SKM-1 treated with dmso at 0.1 percent for 144 hours (cell line): ENCODE data around the gene ADARB2.
"Not testable (repeated sequence)": the region's sequence is repeated elsewhere in the genome, so short reads cannot be mapped to it uniquely, and the experiment has no call there.

Experiments used
- DNase-seq: peaks from one replicate; lab custom pipeline; 2025; ENCODE audit not compliant: unreplicated experiment; lab: John Stamatoyannopoulos, UW

Gene ADARB2

DNA sequence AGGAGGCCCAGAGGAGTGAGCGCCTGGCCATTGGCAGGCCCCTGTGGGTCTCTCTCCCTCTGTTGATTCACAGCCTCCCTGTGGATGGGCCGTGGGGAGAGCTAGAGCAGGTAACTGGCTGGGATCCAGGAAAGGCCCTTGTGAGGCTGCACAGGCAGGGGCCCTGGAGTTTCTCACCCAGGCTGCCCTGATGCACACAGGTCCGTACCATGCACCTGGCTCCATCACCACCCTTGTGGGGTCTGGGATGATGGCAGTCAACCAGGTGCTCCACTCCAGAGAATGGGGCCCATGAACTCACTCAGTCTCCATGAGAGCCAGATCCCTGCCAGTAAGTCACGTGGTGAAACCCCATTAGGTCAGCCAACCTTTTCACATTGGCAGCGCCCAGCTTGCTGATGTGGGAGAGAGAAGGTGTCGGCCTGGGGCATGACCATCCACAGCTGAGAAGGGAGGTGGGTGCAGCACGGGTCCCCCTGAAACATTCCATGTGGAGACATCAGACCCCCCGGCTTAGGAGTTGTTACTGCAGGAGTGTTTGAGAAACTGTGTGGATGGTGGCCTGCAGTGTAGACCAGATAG lies 320.8 kb downstream of the ADARB2 start:
- DNase-seq: no peak

DNA sequence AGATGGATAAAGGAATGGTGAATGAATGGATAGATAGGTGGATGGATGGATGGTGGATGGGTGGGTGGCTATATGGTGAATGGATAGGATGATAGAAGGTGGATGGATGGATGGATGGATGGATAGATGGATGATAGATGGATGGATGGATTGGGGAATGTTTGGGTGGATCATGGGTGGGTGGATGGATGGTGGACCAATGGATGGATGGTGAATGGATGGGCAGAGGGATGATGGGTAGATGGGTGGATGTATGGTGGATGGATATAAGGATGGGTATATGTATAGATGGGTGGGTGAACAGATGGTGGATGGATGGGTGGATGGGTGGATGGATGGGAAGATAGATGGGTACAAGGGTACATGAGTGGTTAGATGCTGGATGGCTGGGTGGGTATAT lies 322.4 kb downstream of the ADARB2 start:
- DNase-seq: no peak

DNA sequence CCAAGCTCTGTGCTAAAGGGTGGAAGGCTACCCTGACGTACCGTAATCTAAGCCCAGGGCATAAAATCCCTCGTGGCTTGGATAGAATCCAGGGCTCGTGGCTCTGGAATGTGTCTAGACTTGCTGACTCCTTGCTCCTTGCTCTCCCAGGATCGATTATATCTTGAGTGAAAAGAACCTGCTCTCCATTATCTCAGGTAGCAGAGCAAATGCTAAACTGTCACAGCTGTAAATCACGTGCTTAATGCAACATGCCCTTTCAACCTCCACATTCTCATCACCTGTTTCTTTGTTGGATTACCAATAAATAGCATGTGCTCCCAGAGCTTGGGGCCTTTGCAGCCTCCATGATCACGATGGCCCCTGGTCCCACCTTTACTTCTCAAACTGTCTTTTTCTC lies 323.0 kb downstream of the ADARB2 start:
- DNase-seq: not testable (repeated sequence)

DNA sequence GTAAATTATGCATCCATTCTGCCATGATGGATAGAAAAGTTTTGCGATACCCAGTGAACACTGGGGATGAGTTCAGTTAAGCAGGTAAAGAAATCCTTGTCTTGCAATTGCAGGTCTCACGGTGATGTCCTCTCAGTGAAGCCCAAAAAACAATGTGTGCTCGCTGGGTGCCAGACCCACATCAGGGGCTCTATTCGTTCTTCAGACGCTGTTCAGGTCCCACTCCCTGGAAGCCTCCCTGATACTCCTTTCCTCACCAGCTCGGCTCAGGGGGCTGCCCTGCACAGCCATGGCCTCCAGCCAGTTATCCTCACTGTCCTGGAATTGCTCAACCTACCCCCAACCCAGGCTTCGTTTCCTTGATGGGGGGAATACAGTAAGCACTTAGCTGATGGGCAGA lies 323.5 kb downstream of the ADARB2 start:
- DNase-seq: no peak

DNA sequence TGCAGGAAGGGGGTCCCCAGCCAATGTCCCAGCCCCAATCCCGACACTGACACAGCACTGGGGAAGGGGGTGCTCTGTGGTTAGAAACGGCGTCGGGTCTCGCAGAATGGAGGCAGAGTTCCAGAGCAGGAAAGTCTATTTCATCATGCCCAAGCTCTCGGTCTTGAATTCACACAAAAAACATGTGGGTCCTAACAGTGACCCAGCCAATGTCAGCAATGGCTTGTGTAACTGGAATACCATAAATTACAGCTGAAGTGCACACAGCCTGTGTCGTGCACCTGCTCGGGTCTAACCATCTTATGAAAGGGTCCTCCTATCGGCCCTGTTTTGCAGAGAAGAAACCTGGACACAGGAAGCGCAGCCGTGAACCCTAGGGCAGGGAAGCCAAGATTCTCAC lies 324.1 kb downstream of the ADARB2 start:
- DNase-seq: no peak

DNA sequence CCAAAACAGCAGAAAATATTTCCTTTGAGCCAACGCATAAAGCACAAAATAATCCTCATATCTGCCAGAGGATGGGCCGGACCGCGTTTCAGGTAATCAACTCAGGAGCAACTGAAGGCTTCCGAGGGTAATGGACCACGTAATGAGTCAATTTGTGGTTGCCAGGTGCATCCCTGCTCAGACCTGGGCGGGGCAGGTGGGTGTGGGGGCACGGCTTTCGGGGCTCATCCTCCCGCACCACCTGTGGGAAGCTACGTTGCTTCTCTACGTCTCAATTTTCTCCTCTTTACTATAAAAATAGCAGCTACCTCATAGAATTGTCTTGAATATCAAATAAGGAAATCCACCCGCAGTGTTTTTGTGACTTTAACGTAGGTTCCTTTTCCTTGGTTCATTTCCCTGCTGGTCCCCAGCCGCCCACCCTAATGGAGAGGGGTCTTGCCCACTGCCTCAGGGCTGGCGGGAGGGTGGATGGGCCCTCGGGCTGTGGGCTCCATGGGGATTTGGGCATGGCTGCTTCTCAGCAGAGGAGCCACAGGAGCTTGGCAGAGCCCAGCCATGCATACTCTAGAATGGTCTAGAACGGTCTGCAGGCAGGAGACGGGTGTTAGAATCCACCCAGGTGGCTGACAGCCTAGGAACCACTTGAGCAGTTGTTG lies 324.7 kb downstream of the ADARB2 start:
- DNase-seq: no peak

DNA sequence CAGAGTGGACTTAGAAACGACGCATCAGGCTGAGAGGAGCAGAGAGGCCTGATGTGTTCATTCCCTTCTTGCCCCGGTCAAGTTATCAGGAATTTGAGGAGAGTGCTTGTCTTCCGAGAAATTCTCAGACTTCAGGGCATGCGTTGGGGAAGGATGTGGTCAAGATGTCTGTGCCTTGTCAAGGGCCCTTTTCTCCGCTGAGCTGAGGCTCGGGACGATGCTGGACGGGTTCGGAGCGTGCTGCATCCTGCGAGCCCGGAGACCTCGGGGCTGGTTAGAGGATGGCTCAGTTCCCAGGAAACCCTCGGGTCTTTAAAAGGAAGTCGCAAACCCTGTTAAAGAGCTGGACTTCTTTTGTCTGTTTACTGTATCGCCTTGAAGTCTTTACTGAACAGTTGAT lies 325.4 kb downstream of the ADARB2 start:
- DNase-seq: no peak

DNA sequence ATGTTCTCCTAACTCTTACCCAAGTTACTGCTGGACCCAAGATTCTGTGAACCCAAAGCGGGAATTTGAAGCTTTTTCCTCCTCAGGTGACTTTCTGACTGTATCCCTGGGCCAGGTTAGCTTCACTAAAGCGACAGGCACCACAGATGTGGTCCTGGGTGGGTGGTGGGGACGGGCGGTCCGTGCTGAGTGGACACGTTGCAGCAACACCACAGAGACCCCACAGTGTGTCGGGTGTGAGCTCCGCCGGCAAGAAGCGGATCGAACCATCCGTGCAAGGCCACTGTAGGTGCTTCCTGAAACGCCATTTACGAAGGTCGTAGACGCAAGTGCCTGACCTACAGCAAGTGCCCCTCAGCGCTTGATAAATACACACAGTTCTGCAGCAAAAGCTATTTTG lies 325.9 kb downstream of the ADARB2 start:
- DNase-seq: no peak

DNA sequence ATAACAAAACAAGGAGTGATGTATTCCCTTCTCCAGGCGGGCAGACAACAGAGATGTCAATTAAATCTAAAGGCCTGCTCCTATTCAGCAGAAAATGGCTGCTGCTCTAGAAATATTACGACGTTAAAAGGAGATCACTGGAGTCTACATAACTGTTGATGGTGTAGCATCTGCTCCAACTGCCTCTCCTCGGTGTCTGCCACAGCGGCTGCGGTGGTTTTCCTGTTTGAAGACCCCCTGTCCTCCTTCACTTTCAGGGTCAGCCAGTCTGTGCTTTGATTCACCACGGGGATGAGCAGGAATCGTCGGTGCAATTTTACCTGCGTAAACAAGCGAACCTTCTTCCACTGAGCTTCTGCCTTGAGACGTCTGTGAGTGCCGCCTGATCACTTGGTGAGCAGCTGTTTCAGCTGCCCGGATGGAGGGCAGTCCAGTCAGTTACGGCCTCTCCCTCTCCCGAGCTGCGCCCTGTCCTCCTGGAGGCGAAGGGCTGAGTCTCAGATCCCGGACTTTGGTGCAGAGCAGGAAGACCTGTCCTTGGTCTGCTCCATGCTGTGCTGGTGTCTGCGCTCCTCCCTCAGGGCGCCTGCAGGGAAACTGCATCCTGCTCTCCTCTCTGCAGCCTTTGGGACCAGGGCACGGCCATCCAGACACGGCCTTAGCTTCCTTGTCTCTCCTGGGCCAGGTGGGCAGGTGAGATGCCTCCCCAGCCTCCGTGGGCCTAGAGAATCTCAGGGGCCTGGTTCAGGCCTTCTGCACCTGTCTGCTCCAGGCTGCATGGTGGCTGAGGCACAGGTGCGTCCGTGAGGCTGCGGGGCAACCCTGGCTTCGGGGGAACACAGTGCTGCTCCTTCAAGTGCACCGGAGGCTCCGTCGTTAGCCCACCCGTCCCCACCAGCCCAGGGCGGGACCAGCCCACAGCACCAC lies 326.6 kb downstream of the ADARB2 start:
- no peak for DNase-seq

DNA sequence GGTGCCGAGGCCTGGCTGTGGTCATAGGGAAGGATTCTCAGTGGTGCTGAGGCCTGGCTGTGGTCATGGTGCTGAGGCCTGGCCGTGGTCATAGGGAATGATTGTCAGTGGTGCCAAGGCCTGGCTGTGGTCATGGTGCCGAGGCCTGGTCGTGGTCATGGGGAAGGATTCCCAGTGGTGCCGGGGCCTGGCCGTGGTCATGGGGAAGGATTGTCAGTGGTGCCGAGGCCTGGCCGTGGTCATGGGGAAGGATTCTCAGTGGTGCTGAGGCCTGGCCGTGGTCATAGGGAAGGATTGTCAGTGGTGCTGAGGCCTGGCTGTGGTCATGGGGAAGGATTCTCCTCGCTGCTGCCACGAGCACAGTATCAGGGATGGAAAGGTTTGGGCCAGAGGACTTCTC lies 327.3 kb downstream of the ADARB2 start:
- no peak for DNase-seq

DNA sequence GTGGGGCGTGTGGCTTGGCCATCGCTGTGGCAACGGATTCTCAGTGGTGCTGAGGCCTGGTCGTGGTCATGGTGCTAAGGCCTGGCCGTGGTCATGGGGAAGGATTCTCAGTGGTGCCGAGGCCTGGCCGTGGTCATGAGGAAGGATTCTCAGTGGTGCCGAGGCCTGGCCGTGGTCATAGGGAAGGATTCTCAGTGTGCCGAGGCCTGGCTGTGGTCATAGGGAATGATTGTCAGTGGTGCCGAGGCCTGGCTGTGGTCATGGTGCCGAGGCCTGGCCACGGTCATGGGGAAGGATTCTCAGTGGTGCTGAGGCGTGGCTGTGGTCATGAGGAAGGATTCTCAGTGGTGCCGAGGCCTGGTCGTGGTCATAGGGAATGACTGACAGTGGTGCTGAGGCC lies 327.9 kb downstream of the ADARB2 start:
- no peak for DNase-seq

DNA sequence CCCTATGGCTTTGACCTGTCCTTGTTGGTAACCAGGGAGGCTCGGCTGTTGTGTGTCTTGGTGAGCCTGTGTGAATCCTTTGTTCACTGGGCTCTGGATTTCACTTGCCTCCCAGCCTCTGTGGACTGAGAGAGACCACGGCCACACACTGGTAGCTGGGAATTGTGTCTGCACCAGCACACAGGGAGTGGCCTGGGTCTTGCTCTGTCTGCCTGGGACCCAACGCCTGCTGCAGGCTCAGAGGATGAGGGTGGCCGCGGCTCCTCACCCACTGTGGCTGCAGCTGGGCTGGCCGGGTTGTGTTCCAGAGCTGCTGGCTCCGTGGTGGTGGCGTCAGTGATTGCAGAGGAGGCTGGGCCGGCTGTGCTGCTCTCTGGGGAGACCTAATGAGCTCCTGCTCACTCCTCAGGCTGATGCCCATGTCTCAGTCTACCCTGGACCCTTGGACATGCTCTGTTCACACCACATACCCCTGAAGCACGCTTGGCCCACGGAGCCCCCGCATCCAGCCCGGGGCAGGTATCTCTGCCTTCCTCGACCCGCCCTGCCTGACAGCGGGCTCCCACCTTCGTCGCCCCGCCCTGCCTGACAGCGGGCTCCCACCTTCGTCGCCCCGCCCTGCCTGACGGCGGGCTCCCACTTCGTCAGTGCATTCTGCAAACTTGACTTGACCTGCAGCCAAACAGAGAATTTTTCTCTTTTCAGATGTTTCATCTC lies 328.5 kb downstream of the ADARB2 start:
- DNase-seq: no peak

DNA sequence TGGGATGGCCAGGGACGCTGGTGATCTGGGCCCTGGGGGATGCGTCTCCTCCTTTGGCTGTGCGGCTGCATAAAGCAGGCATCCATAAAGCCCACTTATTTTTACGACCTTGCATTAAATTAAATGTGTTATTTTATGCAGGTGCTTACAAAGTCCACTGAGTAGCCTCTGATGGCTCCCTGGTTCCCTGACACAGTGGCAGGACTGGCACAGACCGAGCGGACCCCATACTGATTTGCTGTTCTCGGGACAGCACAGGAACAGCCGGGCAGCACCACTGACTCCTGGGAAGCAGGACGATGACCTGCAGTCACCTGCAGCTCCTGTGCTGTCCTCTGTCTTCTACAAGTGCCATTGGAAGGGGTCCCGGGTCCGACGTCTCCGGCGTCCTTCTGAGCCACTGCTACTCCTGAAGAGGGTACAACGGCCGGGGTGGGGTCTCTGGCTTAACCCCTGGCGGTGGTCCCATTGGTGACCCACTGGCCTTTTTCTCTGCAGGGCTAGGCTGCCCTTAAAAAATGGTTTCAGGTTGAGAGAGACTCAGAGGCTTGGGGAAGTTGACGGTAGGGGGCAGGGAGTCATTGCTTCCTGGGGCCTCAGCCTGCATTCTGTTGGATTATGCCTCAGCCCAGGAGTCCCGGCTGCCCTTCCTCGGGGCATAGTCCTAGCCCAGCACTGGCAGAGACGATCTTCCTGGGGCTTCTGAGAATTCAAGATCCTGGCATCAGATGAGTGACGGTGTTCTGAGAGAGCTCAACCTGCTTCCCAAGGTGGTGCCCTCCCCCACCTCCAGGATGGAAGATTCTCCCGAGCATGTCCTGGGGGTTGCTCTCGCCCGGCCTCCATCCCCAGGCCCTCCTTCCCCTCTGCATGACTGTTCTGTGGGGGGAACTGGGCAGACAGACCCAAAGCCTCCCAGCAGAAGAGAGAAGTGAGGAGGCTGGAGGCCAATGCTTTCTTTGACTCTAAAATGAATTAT lies 330.1 kb downstream of the ADARB2 start:
- DNase-seq: no peak

DNA sequence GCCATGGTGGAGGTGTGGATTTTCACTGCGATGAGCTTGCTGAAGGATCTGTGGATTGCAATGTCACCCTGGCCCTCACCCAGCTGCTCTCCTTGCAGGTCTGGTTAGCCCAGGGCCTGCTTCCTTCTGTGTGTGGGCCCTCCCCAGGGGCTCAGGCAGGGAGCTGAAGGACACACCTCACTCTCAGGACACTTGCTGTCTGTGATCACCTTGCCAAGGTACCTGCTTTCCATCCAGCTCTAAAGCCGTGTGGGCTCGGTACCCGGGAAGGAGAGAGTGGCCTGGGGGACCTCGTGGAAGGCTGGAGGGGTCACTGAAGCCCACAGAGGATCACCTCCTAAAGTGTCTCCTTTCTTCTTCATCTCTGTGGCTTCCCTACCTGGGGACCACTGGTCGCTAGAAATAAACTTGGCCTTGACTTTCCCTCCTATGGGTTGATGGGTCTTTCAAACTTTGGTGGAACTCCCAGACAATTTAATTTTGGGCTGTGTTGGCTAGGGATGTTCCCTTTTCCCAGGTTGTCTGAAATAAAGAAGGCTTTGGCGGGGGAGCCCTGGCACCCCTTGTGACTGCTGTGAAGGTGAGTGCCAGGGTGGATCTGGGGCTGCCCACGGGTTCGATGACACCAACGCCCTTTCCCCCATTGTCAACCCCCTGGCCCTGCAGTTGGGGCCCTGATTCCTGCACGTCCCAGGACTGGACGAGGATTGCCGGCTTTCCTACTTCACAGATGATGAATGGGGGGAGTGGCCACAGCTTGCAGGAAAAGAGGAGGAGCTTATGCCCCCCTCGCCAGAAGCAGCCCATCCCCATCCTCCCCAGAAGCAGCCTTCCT lies 331.0 kb downstream of the ADARB2 start:
- no peak for DNase-seq

DNA sequence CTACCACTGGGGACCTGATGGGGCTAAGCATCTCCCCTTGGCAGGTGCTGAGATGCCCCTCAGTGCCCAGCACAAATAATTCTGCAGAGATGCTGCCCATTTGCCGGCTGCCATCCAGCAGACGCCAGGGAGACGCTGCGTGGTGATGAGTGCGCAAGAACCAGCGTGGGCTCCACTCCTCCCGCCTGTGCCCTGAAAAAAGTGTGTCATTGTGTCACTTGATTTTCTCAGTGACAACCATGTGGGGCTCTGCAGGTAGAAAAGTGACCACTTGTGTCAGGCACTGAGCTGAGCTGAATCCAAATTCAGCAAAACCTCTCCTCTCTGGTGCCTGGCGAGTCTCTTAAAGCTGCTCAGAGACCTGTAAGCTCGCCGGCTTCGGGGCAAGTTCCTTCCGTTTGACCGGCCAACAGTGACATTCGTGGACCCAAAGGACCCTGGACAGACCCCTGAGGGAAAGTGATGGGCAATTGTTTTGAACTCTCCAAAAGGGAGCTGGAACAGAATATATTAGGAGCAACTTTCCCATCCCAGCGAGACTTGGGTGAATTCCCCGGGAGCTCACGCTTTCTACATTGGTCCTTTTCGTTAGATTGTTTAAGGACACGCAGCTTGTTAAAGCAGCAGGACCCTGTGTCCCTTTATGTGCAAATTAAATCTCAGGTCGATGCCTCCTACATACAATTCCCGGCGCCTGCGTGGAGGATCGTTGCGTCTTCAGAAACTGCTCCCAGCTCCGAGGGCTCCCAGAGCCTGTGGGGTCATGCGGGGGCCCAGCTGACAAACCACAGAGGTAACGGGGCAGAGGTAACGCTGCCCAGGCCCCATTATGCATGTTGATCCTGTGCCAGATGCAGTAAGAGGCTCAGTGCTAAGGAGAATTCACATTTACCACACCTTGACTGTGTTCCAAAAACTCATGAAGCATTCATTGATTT lies 332.7 kb downstream of the ADARB2 start:
- DNase-seq: no peak

DNA sequence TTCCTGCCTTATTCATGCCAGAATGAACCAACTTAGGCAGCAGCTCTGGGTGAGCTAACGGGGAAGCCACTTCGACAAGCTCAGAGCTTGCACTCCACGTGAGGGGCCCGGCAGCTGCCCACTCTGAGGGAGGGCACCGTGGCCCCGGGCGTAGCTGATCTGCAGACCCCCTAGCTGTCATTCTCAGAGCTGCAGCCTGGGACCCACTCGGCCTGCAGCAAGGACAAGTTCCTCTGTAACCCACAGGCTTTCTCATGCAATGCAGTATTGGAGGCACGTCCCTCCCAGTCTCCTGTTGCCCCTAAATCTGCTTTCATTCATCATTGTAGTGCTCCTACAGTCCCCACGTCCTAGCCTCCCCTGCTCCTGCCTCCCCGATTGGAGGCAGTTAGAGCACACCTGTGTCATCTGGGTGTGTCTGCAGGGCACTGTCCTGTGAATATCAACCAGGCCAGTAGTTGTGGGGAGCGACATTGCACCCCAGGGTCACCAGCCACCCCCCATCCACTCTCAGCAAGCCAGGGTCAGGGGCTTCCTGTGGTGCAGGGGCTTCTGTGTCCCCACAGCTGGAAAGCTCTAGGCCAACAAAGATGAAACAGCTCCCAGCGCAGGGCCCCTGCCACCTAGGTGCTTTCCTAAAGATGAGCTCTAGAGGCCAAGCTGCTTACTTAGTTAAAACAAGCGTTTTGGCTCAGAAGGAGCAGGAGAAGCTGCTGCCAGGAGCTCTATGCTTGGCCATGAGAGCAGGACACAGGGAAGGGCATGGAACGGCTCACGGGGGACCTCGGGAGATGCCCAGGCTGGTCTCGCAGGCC lies 333.6 kb downstream of the ADARB2 start:
- no peak for DNase-seq

DNA sequence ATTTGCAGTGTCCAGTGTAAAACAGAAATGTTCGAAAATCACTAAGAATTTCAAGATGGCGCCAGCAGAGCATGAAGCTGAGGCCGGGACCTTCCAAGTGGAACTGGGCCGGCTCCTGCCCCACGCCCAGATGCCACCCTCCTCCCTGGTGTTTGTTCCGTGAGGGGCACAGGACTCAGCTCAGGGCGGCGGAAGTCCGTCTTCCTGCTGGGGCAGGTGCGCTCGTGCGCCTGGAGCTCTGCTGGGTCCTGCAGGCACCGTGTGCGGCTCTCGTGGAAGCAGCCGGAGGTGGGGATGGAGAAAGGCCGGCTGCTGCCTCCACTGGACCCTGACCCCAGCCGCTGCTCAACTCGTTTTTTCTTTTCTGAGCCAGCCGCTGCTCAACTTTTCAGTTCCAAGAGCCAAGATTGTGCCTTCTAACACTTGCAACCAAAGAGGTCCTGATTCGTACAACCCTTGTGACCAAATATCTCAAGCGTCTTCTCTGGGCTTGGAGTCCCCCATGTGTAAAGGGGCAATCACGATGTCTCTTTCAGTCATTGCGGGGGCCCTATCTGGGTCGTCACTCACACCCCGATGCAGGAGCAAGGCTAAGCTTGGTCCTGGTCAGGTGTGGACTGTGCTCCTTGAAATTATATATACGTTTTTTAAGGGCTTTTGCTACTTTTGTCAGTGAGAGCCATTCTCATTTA lies 334.4 kb downstream of the ADARB2 start:
- DNase-seq: no peak
